HepG2 (cell line): ENCODE measurements around the gene GDA. TPM values are rescaled to one million over a fixed set of nuclear protein-coding genes. Genes with fewer than 3 reads are reported as not detected.

Experiments used
- ARNT ChIP-seq: fragments of 450-650 bp; IDR thresholded peaks from 2 replicates; pipeline ENCODE4 v1.6.1; 2017
- EP300 ChIP-seq, 3 experiments: sonication (generic) in 1 of 3; formaldehyde crosslinking in 1 of 3; IDR thresholded peaks; 2 replicates each; pipeline versions ENCODE4 v1.5.1 to v1.6.1; 2011 to 2020; ENCODE audit warnings: low read depth in 2 of 3, low read length in 2 of 3, borderline replicate concordance in 1 of 3, improper control_type of control experiment in 1 of 3, mild to moderate bottlenecking in 1 of 3, missing genetic modification reagents in 1 of 3, moderate library complexity in 1 of 3
- FOXA3 ChIP-seq: IDR thresholded peaks from 2 replicates; pipeline ENCODE4 v1.6.1; 2016; ENCODE audit warnings: missing genetic modification reagents, missing compliant biosample characterization
- GZF1 ChIP-seq: sonication (generic); formaldehyde crosslinking; IDR thresholded peaks from 2 replicates; pipeline ENCODE4 v1.5.1; 2020; ENCODE audit warnings: mild to moderate bottlenecking, missing genetic modification reagents
- KDM4B ChIP-seq: sonication (generic); formaldehyde crosslinking; IDR thresholded peaks from 2 replicates; pipeline ENCODE4 v1.4.0; 2020; ENCODE audit warnings: missing genetic modification reagents
- MYC ChIP-seq: sonication (generic); formaldehyde crosslinking; IDR thresholded peaks from 2 replicates; pipeline ENCODE4 v1.9.0; 2021; ENCODE audit warnings: missing genetic modification reagents, borderline replicate concordance
- NFYB ChIP-seq: sonication (generic); formaldehyde crosslinking; IDR thresholded peaks from 2 replicates; pipeline ENCODE4 v1.4.0; 2020; ENCODE audit warnings: missing genetic modification reagents
- SOX5 ChIP-seq: IDR thresholded peaks from 2 replicates; pipeline ENCODE4 v1.6.1; 2016; ENCODE audit warnings: borderline replicate concordance
- SRSF9 ChIP-seq: fragments of 200-400 bp; formaldehyde crosslinking; IDR thresholded peaks from 2 replicates; pipeline ENCODE4 v1.6.1; 2018; ENCODE audit warnings: borderline replicate concordance, mild to moderate bottlenecking, low read depth, low read length; ENCODE audit not compliant: insufficient read depth, poor library complexity, severe bottlenecking
- ZNF761 ChIP-seq: sonication (generic); formaldehyde crosslinking; conservative IDR thresholded peaks from 2 replicates; pipeline ENCODE4 v1.4.0; 2020; ENCODE audit warnings: mild to moderate bottlenecking, missing genetic modification reagents
- ZNF879 ChIP-seq: sonication (generic); formaldehyde crosslinking; IDR thresholded peaks from 2 replicates; pipeline ENCODE4 v1.8.1; 2023; ENCODE audit warnings: missing genetic modification reagents
- polyA plus RNA-seq, 8 experiments: library from polyadenylated mRNA; depleted of rRNA in 3 of 8; stranded (reverse) in 7 of 8; unstranded in 1 of 8; fragments of >200 nt; fragmentation: Illumina TruSeq in 4 of 8; extraction: Trizol in 4 of 8; gene quantifications; 2 replicates each; pipeline versions ENCODE4 v1.2.1 to v1.2.3, GENCODE V29; 2011 to 2016; ENCODE audit warnings: low read depth in 4 of 8, missing spikeins in 1 of 8, mixed read lengths in 1 of 8; ENCODE audit not compliant: insufficient read depth in 1 of 8
- total RNA-seq, 5 experiments: library from RNA; depleted of rRNA; stranded (reverse); fragments of >200 nt; fragmentation: Illumina TruSeq; extraction: Trizol; gene quantifications; 2 replicates each; pipeline ENCODE4 v1.2.3, GENCODE V29; 2016; ENCODE audit warnings: low read depth in 1 of 5
- TF ChIP-seq, protein P1 (sequence below): sonication (generic); formaldehyde crosslinking; IDR thresholded peaks from 2 replicates; pipeline ENCODE4 v1.5.0; 2020; ENCODE audit warnings: mild to moderate bottlenecking, missing genetic modification reagents
- TF ChIP-seq, protein P2 (sequence below): IDR thresholded peaks from 2 replicates; pipeline ENCODE4 v1.4.0; 2020; ENCODE audit warnings: mild to moderate bottlenecking, missing genetic modification reagents
- TF ChIP-seq, protein P3 (sequence below): sonication (generic); formaldehyde crosslinking; IDR thresholded peaks from 2 replicates; pipeline ENCODE4 v1.8.1; 2022; ENCODE audit warnings: low read depth, mild to moderate bottlenecking, missing genetic modification reagents
- TF ChIP-seq, protein P4 (sequence below): sonication (generic); formaldehyde crosslinking; IDR thresholded peaks from 2 replicates; pipeline ENCODE4 v1.5.0; 2020; ENCODE audit warnings: mild to moderate bottlenecking, missing genetic modification reagents
- TF ChIP-seq, protein P5 (sequence below): sonication (generic); formaldehyde crosslinking; IDR thresholded peaks from 2 replicates; pipeline ENCODE4 v1.4.0; 2020; ENCODE audit warnings: missing genetic modification reagents

Gene GDA
- total and polyA plus RNA-seq, 2 of the 13 experiments (the other 11 are each of a cell fraction or from before 2014, with no cell fraction given) = 0.15 to 0.99 TPM

DNA sequence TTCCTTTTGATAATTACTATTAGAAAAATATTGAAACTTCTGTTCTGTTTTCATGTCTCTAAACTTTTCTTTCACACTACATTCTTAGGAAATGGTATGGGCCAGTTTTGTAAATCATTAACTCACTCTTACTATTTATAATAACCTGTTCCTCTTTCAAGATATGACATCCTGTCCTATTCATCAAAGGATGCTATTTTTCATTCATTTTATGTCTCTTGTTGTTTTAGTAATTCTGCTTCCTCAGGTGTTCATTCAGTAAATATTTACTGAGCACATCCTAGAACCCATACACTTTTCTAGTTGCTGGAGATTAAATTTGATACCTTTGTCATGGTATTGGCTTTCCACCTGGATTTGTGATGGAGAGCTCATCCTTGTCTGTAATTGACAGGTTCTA lies 58.0 kb downstream of the GDA start (continued):
- TF ChIP-seq, protein P1, sequence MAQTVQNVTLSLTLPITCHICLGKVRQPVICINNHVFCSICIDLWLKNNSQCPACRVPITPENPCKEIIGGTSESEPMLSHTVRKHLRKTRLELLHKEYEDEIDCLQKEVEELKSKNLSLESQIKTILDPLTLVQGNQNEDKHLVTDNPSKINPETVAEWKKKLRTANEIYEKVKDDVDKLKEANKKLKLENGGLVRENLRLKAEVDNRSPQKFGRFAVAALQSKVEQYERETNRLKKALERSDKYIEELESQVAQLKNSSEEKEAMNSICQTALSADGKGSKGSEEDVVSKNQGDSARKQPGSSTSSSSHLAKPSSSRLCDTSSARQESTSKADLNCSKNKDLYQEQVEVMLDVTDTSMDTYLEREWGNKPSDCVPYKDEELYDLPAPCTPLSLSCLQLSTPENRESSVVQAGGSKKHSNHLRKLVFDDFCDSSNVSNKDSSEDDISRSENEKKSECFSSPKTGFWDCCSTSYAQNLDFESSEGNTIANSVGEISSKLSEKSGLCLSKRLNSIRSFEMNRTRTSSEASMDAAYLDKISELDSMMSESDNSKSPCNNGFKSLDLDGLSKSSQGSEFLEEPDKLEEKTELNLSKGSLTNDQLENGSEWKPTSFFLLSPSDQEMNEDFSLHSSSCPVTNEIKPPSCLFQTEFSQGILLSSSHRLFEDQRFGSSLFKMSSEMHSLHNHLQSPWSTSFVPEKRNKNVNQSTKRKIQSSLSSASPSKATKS (CRISPR knock-in tag) = no peak
- TF ChIP-seq ZNF761 (no peak), SRSF9 (no peak), MYC (CRISPR knock-in tag) (no peak), NFYB (CRISPR knock-in tag) (no peak), ARNT (no peak), KDM4B (CRISPR knock-in tag) (no peak), FOXA3 (CRISPR knock-in tag) (peak; percentile 67), ZNF879 (CRISPR knock-in tag) (no peak), EP300 (IDR thresholded peaks at IDR 0.05; ENCODE audit: low read depth in 2 of 2, low read length in 2 of 2) (peak in 1 of 2 experiments; percentile 45; a peak in 1 of 4 replicates), EP300 (CRISPR knock-in tag; IDR thresholded peaks at IDR 0.05; ENCODE audit: borderline replicate concordance) (no peak), GZF1 (CRISPR knock-in tag) (no peak), SOX5 (CRISPR knock-in tag) (peak; percentile 29; the same call in 1 of the 2 replicates)
- TF ChIP-seq, protein P2, sequence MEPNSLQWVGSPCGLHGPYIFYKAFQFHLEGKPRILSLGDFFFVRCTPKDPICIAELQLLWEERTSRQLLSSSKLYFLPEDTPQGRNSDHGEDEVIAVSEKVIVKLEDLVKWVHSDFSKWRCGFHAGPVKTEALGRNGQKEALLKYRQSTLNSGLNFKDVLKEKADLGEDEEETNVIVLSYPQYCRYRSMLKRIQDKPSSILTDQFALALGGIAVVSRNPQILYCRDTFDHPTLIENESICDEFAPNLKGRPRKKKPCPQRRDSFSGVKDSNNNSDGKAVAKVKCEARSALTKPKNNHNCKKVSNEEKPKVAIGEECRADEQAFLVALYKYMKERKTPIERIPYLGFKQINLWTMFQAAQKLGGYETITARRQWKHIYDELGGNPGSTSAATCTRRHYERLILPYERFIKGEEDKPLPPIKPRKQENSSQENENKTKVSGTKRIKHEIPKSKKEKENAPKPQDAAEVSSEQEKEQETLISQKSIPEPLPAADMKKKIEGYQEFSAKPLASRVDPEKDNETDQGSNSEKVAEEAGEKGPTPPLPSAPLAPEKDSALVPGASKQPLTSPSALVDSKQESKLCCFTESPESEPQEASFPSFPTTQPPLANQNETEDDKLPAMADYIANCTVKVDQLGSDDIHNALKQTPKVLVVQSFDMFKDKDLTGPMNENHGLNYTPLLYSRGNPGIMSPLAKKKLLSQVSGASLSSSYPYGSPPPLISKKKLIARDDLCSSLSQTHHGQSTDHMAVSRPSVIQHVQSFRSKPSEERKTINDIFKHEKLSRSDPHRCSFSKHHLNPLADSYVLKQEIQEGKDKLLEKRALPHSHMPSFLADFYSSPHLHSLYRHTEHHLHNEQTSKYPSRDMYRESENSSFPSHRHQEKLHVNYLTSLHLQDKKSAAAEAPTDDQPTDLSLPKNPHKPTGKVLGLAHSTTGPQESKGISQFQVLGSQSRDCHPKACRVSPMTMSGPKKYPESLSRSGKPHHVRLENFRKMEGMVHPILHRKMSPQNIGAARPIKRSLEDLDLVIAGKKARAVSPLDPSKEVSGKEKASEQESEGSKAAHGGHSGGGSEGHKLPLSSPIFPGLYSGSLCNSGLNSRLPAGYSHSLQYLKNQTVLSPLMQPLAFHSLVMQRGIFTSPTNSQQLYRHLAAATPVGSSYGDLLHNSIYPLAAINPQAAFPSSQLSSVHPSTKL (CRISPR knock-in tag) = peak; percentile 50; the same call in 1 of the 2 replicates
- TF ChIP-seq, protein P3, sequence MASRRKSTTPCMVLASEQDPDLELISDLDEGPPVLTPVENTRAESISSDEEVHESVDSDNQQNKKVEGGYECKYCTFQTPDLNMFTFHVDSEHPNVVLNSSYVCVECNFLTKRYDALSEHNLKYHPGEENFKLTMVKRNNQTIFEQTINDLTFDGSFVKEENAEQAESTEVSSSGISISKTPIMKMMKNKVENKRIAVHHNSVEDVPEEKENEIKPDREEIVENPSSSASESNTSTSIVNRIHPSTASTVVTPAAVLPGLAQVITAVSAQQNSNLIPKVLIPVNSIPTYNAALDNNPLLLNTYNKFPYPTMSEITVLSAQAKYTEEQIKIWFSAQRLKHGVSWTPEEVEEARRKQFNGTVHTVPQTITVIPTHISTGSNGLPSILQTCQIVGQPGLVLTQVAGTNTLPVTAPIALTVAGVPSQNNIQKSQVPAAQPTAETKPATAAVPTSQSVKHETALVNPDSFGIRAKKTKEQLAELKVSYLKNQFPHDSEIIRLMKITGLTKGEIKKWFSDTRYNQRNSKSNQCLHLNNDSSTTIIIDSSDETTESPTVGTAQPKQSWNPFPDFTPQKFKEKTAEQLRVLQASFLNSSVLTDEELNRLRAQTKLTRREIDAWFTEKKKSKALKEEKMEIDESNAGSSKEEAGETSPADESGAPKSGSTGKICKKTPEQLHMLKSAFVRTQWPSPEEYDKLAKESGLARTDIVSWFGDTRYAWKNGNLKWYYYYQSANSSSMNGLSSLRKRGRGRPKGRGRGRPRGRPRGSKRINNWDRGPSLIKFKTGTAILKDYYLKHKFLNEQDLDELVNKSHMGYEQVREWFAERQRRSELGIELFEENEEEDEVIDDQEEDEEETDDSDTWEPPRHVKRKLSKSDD (CRISPR knock-in tag) = no peak
- TF ChIP-seq, protein P4, sequence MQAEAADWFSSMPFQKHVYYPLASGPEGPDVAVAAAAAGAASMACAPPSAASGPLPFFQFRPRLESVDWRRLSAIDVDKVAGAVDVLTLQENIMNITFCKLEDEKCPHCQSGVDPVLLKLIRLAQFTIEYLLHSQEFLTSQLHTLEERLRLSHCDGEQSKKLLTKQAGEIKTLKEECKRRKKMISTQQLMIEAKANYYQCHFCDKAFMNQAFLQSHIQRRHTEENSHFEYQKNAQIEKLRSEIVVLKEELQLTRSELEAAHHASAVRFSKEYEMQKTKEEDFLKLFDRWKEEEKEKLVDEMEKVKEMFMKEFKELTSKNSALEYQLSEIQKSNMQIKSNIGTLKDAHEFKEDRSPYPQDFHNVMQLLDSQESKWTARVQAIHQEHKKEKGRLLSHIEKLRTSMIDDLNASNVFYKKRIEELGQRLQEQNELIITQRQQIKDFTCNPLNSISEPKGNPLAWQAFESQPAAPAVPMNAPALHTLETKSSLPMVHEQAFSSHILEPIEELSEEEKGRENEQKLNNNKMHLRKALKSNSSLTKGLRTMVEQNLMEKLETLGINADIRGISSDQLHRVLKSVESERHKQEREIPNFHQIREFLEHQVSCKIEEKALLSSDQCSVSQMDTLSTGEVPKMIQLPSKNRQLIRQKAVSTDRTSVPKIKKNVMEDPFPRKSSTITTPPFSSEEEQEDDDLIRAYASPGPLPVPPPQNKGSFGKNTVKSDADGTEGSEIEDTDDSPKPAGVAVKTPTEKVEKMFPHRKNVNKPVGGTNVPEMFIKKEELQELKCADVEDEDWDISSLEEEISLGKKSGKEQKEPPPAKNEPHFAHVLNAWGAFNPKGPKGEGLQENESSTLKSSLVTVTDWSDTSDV (CRISPR knock-in tag) = no peak
- TF ChIP-seq, protein P5, sequence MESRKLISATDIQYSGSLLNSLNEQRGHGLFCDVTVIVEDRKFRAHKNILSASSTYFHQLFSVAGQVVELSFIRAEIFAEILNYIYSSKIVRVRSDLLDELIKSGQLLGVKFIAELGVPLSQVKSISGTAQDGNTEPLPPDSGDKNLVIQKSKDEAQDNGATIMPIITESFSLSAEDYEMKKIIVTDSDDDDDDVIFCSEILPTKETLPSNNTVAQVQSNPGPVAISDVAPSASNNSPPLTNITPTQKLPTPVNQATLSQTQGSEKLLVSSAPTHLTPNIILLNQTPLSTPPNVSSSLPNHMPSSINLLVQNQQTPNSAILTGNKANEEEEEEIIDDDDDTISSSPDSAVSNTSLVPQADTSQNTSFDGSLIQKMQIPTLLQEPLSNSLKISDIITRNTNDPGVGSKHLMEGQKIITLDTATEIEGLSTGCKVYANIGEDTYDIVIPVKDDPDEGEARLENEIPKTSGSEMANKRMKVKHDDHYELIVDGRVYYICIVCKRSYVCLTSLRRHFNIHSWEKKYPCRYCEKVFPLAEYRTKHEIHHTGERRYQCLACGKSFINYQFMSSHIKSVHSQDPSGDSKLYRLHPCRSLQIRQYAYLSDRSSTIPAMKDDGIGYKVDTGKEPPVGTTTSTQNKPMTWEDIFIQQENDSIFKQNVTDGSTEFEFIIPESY (CRISPR knock-in tag) = no peak
